Endothelial cell of umbilical vein (primary cell): Measurements from ENCODE around the gene CEP97. TPM values are rescaled to one million over a fixed set of nuclear protein-coding genes. Genes with fewer than 3 reads are reported as not detected.

Experiments used
- BruUV-seq: library from RNA; stranded (reverse); fragments of 400-500 nt; replicated peaks from 2 replicates; lab custom pipeline; 2021; lab: Mats Ljungman, UMichigan
- CTCF ChIA-PET: fragments of 300-600, 350-600 bp; sonication (Branson Sonifier 250); formaldehyde crosslinking; loops from one replicate; lab custom pipeline; 2021; ENCODE audit warnings: antibody characterized with exemption, inconsistent platforms; lab: Charles Lee
- POLR2A ChIA-PET: fragments of 300-600, 350-600 bp; sonication (Branson Sonifier 250); formaldehyde crosslinking; loops from one replicate; lab custom pipeline; 2021; ENCODE audit warnings: antibody characterized with exemption, inconsistent platforms; lab: Charles Lee
- DNase-seq: peaks from one replicate; pipeline ENCODE4 v3.0.0-alpha.2; 2011; ENCODE audit warnings: low read depth, low spot score
- FAIRE-seq: peaks from 2 replicates; lab custom pipeline; 2011; peaks lifted over from hg19 to GRCh38; lab: Jason Lieb, UNC
- H2AFZ ChIP-seq: 2 replicates; pipeline ENCODE4 v1.6.0; 2012; ENCODE audit warnings: low read depth, low read length, control low read depth, inconsistent platforms
- H3K27ac ChIP-seq: 2 replicates; pipeline ENCODE4 v1.5.1; 2011; ENCODE audit warnings: low read depth, mild to moderate bottlenecking, control low read depth, low read length, moderate library complexity; ENCODE audit not compliant: insufficient read depth
- H3K27me3 ChIP-seq, 2 experiments: 2 replicates each; pipeline versions ENCODE4 v1.6.0 to v1.6.1; 2011; ENCODE audit warnings: low read length in 2 of 2, mixed read lengths in 1 of 2; ENCODE audit not compliant: control insufficient read depth in 2 of 2, insufficient read depth in 2 of 2
- H3K36me3 ChIP-seq, 2 experiments: 2 replicates in 1 of 2; 3 replicates in 1 of 2; pipeline ENCODE4 v1.5.1; 2011; ENCODE audit warnings: low read length in 2 of 2, mild to moderate bottlenecking in 1 of 2, moderate library complexity in 1 of 2; ENCODE audit not compliant: control insufficient read depth in 2 of 2, insufficient read depth in 2 of 2; ENCODE audit errors: extremely low read depth in 1 of 2
- H3K4me1 ChIP-seq: 3 replicates; pipeline ENCODE4 v1.5.1; 2011; ENCODE audit warnings: mild to moderate bottlenecking, low read length; ENCODE audit not compliant: control insufficient read depth, insufficient read depth; ENCODE audit errors: extremely low read depth
- H3K4me2 ChIP-seq: 2 replicates; pipeline ENCODE4 v1.6.1; 2011; ENCODE audit warnings: low read length, control low read depth, mixed read lengths; ENCODE audit not compliant: insufficient read depth
- H3K4me3 ChIP-seq, 3 experiments: fragments of 200-600 bp in 1 of 3; sonication (generic), shearing (Covaris generic) in 1 of 3; replicated peaks in 1 of 3; 2 replicates each; pipeline ENCODE4 v1.5.1; 2011 to 2016; ENCODE audit warnings: control low read depth in 3 of 3, low read length in 3 of 3, mild to moderate bottlenecking in 2 of 3, inconsistent platforms in 1 of 3, low read depth in 1 of 3, moderate library complexity in 1 of 3; ENCODE audit not compliant: insufficient read depth in 1 of 3
- H3K79me2 ChIP-seq: 2 replicates; pipeline ENCODE4 v1.6.0; 2012; ENCODE audit warnings: low read length, inconsistent platforms; ENCODE audit not compliant: control insufficient read depth, insufficient read depth
- H3K9ac ChIP-seq: replicated peaks from 2 replicates; pipeline ENCODE3; 2011; ENCODE audit warnings: low read length, control low read depth; ENCODE audit not compliant: insufficient read depth; ENCODE audit errors: extremely low read depth
- H3K9me1 ChIP-seq: replicated peaks from 3 replicates; pipeline ENCODE4 v1.6.0; 2011; ENCODE audit warnings: mild to moderate bottlenecking, low read length; ENCODE audit not compliant: control insufficient read depth, insufficient read depth; ENCODE audit errors: extremely low read depth
- H3K9me3 ChIP-seq: replicated peaks from 2 replicates; pipeline ENCODE4 v1.5.1; 2012; ENCODE audit warnings: low read length, inconsistent platforms; ENCODE audit not compliant: control insufficient read depth, insufficient read depth
- H4K20me1 ChIP-seq: replicated peaks from 2 replicates; pipeline ENCODE3; 2011; ENCODE audit warnings: mild to moderate bottlenecking, low read length; ENCODE audit not compliant: control insufficient read depth, insufficient read depth; ENCODE audit errors: extremely low read depth
- FOS ChIP-seq: IDR thresholded peaks from 2 replicates; pipeline ENCODE4 v1.6.1; 2011; ENCODE audit warnings: mild to moderate bottlenecking, low read length, moderate library complexity, borderline replicate concordance; ENCODE audit not compliant: insufficient read depth
- JUN ChIP-seq: IDR thresholded peaks from 2 replicates; pipeline ENCODE4 v1.6.1; 2011; ENCODE audit warnings: borderline replicate concordance, low read depth; ENCODE audit not compliant: insufficient read length, insufficient read depth
- MYC ChIP-seq: IDR thresholded peaks from one replicate; pipeline ENCODE4 v1.6.1; 2011; ENCODE audit warnings: mild to moderate bottlenecking, low read depth, low read length
- POLR2A ChIP-seq: IDR thresholded peaks from 2 replicates; pipeline ENCODE4 v1.6.1; 2012; ENCODE audit warnings: low read depth, mild to moderate bottlenecking, control low read depth, low read length
- POLR2AphosphoS5 ChIP-seq: IDR thresholded peaks from 2 replicates; pipeline ENCODE4 v1.6.1; 2012; ENCODE audit warnings: low read depth, mild to moderate bottlenecking, control low read depth, low read length, moderate library complexity; ENCODE audit not compliant: insufficient read depth
- dilution Hi-C: fragments of 300-500 bp; cut with MboI; formaldehyde crosslinking; loops from one replicate; pipeline ENCODE4 v1.15.0; 2019; ENCODE audit warnings: low sequenced_read_pairs; ENCODE audit not compliant: extremely low pct_ligation_motif_present
- intact Hi-C: fragments of 100-400 bp; cut with micrococcal nuclease; formaldehyde crosslinking; loops from one replicate; pipeline ENCODE4 v1.10.0; 2022
- polyA plus RNA-seq, 4 experiments: library from polyadenylated mRNA; depleted of rRNA in 3 of 4; stranded (reverse) in 3 of 4; unstranded in 1 of 4; fragments of >200 nt; gene quantifications; 2 replicates each; pipeline versions ENCODE4 v1.2.1 to v1.2.3, GENCODE V29; 2011 to 2012; ENCODE audit warnings: missing spikeins in 1 of 4
- total RNA-seq: library from RNA; stranded (reverse); gene quantifications from 2 replicates; pipeline ENCODE4 v1.2.3, GENCODE V29; 2021
- TF ChIP-seq, protein P1 (sequence below): IDR thresholded peaks from 2 replicates; pipeline ENCODE4 v1.6.1; 2011; ENCODE audit not compliant: insufficient read depth, insufficient read length
- TF ChIP-seq, protein P2 (sequence below), 2 donors: IDR thresholded peaks; 1 replicate in 1 of 2; 2 replicates in 1 of 2; pipeline ENCODE4 v1.5.1; 2011; ENCODE audit warnings: low read length in 2 of 2, mild to moderate bottlenecking in 2 of 2, moderate library complexity in 2 of 2, control low read depth in 1 of 2, inconsistent platforms in 1 of 2, low read depth in 1 of 2; ENCODE audit not compliant: insufficient read depth in 1 of 2; ENCODE audit errors: extremely low read depth in 1 of 2

CEP97 gene
- total and polyA plus RNA-seq, 2 donors (not counting 3 experiments of a cell fraction or from before 2014, with no cell fraction given): 1.9 to 10.3 TPM

DNA sequence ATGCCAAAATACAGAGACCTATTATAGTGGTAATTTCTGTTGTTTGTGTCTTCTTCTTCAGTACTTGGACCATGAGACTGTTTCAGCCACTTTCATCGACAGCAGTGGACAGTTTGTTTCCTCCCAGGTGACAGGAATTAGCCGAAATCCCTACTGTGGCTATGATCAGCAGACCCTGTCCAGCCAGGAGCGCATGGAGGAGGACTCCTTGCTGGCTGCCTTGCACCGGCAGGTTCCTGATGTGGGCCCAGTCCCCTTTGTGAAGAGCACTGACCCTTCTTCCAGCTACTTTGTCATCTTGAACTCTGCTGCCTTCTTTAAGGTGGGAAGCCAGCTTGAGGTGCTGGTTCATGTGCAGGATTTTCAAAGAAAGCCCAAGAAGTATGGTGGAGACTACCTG is 76.8 kb downstream of the CEP97 start:
- DNase-seq: no peak
- TF ChIP-seq POLR2AphosphoS5 (no peak), MYC (no peak), JUN (no peak), FOS (no peak), POLR2A (no peak)
- TF ChIP-seq, protein P1, sequence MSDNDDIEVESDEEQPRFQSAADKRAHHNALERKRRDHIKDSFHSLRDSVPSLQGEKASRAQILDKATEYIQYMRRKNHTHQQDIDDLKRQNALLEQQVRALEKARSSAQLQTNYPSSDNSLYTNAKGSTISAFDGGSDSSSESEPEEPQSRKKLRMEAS: no peak
- TF ChIP-seq, protein P2, sequence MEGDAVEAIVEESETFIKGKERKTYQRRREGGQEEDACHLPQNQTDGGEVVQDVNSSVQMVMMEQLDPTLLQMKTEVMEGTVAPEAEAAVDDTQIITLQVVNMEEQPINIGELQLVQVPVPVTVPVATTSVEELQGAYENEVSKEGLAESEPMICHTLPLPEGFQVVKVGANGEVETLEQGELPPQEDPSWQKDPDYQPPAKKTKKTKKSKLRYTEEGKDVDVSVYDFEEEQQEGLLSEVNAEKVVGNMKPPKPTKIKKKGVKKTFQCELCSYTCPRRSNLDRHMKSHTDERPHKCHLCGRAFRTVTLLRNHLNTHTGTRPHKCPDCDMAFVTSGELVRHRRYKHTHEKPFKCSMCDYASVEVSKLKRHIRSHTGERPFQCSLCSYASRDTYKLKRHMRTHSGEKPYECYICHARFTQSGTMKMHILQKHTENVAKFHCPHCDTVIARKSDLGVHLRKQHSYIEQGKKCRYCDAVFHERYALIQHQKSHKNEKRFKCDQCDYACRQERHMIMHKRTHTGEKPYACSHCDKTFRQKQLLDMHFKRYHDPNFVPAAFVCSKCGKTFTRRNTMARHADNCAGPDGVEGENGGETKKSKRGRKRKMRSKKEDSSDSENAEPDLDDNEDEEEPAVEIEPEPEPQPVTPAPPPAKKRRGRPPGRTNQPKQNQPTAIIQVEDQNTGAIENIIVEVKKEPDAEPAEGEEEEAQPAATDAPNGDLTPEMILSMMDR (IDR thresholded peaks at IDR 0.05; ENCODE audit: extremely low read depth in 1 of 2, insufficient read depth in 1 of 2, low read depth in 1 of 2, low read length in 2 of 2): no peak
- Histone ChIP-seq H3K27ac (no peak overlapping the region), H3K36me3 (peaks cover 0 to 2% of the 10 kb centered on the region in 2 experiments), H3K4me2 (no peak overlapping the region), H3K27me3 (no peaks in the 10 kb centered on the region), H3K9me1 (no peaks in the 10 kb centered on the region), H4K20me1 (no peaks in the 10 kb centered on the region), H3K4me1 (peaks cover 2% of the 10 kb centered on the region), H3K9ac (no peak overlapping the region), H2AFZ (no peak overlapping the region), H3K4me3 (no peak overlapping the region), H3K79me2 (no peaks in the 10 kb centered on the region), H3K9me3 (no peaks in the 10 kb centered on the region)
- POLR2A ChIA-PET: no interaction called here
- no TSS peak for BruUV-seq
- dilution Hi-C loops: no loop called here
- no peak for FAIRE-seq
- intact Hi-C loops: no loop called here
- CTCF ChIA-PET: interaction anchor here (1.2 to 7.0 kb wide), 4 partner anchors 105 to 736 kb away, joined by 3 to 94 read pairs (median 22); no protein-coding TSS in a partner anchor
